HG02943 (cell line): Measurements from ENCODE around the gene APOBEC3F.
"Not testable (repeated sequence)": the region's sequence is repeated elsewhere in the genome, so short reads cannot be mapped to it uniquely, and the experiment has no call there.

ENCODE experiments used
- ATAC-seq: cut with Tn5 transposase; IDR thresholded peaks from one replicate; pipeline ENCODE4 v1.9.1; 2021; ENCODE audit warnings: mild to moderate bottlenecking, low read depth, moderate library complexity; ENCODE audit not compliant: unreplicated experiment

Gene APOBEC3F

DNA sequence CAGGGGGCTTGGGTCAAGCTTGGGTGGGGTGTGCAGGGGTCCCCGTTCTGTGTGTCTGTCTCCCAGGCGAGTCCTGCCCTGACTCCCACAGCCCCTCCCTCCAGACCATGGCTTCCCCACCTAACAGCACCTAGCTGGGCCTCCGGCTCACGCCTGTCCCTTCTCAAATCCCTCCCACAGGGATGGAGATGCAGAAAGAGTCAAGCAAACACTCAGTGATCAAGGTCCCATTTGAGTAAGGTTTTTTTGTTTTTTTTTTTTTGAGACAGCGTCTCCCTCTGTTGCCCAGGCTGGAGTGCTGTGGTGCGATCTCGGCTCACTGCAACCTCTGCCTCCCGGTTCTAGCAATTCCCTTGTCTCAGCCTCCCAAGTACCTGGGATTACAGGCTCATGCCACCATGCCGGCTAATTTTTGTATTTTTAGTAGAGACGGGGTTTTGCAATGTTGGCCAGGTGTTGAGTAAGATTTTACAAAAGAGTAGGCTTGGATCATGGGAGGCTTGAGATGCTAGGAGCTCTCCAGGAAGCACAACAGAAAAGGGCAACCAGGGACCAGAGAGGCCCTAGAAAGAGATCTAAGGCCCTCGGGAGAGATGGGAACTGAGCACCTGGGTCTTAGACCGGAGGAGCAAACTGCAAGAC, 14.0 kb upstream of the APOBEC3F start:
- no peak for ATAC-seq

DNA sequence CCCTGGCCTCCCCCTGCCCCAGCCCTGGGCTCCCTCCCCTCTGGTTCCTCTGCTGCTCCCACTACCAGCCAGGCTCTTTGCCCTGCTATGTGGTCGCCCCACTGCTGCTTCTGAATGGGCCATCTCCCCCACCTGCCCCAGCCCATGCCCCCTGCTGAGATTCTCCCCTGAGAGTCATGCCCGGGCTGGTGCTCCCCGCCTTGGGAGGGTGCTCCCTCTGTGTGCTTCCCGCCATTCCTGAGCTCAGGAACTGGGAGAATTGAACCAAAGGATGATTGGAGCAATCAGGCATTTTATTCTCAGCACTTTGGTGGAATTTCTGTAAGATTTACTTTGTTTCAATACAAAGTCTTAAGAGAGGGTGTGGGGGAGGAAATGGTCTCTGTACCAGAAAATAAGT, 12.9 kb upstream of the APOBEC3F start:
- ATAC-seq = no peak

DNA sequence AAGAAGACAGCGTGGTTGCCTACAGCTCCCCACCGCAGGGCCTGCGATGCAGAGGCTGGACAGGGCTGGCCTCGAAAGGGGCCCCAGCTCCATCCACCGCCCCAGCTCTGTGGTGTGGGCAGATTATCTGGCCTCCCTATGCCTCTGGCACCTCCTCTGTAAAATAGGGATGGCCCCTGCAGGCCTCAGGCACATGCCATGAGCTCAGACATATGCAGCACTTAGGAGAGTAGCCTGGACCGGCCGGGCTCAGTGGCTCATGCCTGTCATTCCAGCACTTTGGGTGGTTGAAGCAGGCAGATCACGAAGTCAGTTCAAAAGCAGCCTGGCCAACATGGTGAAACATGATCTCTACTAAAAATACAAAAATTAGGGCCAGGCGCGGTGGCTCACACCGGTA, 12.4 kb upstream of the APOBEC3F start:
- no peak for ATAC-seq

DNA sequence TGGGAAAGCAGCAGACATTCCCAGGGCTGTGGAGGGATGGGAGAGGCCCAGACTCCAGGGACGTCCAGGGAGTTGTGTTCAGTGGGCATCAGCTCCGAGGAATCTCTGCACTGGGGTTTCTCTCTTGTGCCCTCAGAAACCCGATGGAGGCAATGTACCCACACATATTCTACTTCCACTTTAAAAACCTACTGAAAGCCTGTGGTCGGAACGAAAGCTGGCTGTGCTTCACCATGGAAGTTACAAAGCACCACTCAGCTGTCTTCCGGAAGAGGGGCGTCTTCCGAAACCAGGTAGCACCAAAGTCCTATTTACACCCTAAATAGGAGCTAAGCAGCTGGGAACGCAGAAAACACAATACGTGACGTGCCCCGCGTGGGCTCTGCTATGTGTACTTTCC, 11.4 kb upstream of the APOBEC3F start:
- ATAC-seq = no peak

DNA sequence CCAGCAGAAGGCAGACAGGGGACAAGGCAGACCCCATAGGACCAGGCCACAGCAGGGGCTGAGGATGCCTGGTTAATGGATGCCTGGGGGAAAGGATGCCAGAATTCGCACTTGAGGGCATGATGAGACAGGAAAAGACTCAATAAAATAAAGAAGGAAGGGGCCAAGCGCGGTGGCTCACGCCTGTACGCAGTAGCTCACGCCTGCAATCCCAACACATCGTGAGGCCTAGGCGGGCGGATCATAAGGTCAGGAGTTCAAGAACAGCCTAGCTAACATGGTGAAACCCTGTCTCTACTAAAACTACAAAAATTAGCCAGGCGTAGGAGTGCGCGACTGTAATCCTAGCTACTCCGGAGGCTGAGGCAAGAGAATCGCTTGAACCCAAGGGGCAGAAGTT, 10.0 kb upstream of the APOBEC3F start:
- ATAC-seq = no peak

DNA sequence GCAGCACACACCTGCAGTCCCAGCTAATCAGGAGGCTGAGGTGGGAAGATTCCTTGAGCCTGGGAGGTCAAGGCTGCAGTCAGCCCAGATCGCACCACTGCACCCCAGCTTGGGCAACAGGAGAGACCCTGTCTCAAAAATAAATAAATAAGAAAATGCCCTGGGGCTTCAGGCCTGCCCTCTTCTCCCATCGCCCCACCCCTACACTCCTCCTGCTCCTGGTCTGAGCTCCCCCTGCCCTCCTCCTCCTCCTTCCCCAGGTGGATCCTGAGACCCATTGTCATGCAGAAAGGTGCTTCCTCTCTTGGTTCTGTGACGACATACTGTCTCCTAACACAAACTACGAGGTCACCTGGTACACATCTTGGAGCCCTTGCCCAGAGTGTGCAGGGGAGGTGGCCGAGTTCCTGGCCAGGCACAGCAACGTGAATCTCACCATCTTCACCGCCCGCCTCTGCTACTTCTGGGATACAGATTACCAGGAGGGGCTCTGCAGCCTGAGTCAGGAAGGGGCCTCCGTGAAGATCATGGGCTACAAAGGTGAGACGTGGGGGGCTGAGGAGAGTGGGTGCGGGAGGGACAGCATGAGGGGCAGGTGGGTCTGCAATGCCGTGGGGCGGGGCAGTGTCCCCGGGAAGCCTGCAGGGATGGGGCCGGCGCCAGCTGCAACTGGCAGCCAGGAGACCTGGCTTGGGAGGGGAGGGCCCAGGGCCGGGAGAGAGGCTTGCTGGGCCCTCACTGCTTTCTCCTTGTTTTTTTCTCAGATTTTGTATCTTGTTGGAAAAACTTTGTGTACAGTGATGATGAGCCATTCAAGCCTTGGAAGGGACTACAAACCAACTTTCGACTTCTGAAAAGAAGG, 9.0 kb upstream of the APOBEC3F start:
- ATAC-seq = not testable (repeated sequence)

DNA sequence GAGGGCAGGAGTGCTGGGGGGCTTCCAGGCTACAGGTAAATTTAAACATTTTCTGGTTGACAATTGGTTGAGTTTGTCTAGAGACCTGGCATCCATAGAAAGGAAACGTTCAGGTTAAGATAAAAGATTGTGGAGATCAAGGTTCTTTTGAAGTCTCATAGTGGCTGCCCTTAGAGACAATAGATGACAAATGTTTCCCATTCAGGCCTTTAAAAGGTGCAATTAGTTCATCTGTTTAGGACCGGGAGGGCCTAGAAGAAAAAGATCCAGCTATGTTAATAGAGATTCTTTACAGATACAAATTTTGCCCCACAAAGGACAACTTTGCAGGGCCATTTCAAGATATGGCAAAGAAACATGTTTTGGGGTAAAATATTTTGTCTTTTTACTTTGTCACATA, 3.6 kb upstream of the APOBEC3F start:
- not testable (repeated sequence) for ATAC-seq

DNA sequence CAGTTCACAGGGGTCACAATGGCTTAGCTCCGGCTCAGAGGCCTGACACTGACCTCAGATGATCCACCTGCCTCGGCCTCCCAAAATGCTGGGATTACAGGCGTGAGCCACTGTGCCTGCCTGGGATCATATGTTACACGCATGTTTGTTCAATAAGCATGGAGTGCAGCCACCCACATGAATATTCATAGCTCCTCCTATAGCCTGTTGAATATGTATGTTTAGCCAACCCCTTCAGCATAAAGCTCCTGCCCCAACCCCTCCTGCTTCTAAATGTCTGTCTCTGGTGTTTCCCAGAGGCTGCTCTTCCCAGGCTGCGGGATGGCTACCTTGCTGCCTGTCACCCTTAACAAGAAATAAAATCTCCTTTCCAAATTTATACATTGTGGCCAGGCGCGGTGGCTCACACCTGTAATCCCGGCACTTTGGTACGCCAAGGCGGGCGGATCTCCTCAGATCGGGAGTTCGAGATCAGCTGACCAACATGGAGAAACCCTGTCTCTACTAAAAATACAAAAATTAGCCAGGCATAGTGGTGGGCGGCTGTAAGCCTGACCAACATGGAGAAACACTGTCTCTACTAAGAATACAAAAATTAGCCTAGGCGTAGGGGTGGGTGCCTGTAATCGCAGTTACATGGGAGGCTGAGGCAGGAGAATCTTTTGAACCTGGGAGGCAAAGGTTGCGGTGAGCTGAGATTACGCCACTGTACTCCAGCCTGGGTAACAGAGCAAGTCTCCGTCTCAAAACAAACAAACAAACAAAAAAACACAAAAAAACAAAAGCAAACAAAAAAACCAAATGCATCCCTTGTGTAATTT, 1.1 kb upstream of the APOBEC3F start:
- no peak for ATAC-seq

DNA sequence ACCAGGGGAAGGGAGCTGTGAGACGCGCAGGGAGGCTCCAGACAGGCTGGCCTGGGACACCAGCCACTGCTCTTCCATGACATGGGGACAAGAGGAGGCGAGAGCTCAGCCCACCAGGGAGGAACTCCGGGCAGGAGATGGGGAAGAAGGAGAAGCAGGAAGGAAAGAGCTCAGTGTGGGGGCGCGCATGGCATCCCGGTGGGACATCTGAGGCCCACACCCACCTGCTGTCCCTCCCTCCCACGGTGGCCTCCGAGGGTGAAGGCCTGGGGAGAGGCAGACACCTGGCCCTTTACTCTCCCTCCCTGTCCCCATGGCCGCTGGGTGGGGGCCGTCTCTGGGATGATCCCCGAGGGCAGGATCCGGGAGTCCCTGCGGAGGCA, 518 bp upstream of the APOBEC3F start:
- peak; percentile 16 for ATAC-seq

DNA sequence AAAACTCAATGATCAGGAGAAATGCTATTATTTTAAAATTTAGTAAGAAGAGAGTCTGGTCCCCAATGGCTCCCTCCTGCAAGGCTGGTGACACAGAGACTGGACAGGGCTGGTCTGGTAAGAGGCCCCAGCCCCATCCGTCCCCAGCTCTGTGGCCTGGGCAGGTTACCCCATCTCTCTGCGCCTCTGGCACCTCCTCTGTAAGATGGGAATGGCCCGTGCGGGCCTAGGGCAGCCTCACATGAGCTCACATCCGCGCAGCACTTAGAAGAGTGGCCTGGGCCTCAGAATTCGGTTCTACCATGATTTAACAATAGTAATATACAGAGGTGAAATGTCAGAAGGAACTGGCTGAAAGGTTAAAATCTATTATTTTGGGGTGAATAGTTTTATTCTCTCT, 1.2 kb downstream of the APOBEC3F start:
- no peak for ATAC-seq

DNA sequence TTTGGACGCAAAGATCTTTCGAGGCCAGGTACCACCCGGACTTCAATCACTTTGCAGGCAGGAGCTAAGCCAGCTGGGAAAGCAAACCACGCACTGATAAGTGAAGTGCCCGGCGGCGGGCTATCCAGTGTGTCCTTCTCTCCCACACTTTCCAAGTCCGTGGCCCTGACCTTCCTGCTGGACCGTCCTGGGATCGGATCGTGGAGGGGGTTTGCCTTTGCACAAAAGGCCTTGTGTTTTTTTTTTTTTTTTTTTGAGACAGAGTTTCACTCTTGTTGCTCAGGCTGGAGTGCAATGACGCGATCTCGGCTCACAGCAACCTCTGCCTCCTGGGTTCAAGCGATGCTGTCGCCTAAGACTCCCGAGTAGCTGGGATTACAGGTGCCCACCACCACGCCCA, 2.4 kb downstream of the APOBEC3F start:
- not testable (repeated sequence) for ATAC-seq

DNA sequence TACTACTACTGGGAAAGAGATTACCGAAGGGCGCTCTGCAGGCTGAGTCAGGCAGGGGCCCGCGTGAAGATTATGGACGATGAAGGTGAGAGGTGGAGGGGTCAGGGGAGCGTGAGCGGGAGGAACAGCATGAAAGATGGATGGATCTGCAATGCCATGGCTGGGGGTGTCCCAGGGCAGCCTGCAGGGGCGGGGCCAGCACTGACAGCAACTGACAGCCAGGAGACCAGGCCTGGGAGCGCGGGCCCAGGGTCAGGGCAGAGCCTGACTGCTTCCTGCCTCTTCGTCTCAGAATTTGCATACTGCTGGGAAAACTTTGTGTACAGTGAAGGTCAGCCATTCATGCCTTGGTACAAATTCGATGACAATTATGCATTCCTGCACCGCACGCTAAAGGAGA, 4.5 kb downstream of the APOBEC3F start:
- not testable (repeated sequence) for ATAC-seq

DNA sequence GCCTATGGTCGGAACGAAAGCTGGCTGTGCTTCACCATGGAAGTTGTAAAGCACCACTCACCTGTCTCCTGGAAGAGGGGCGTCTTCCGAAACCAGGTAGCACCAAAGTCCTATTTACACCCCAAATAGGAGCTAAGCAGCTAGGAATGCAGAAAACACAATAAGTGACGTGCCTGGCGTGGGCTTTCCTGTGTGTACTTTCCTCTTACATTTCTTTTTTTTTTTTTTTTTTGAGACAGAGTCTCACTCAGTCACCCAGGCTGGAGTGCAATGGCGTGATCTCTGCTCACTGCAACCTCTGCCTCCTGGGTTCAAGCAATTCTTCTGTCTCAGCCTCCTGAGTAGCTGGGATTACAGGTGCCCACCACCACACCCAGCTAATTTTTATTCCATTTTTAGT, 8.8 kb downstream of the APOBEC3F start:
- ATAC-seq = not testable (repeated sequence)

DNA sequence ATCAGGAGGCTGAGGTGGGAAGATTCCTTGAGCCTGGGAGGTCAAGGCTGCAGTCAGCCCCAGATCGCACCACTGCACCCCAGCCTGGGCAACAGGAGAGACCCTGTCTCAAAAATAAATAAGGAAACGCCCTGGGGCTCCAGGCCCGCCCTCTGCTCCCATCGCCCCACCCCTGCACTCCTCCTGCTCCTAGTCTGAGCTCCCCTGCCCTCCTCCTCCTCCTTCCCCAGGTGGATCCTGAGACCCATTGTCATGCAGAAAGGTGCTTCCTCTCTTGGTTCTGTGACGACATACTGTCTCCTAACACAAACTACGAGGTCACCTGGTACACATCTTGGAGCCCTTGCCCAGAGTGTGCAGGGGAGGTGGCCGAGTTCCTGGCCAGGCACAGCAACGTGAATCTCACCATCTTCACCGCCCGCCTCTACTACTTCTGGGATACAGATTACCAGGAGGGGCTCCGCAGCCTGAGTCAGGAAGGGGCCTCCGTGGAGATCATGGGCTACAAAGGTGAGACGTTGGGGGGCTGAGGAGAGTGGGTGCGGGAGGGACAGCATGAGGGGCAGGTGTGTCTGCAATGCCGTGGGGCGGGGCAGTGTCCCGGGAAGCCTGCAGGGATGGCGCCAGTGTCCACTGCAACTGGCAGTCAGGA, 11.3 kb downstream of the APOBEC3F start:
- not testable (repeated sequence) for ATAC-seq

DNA sequence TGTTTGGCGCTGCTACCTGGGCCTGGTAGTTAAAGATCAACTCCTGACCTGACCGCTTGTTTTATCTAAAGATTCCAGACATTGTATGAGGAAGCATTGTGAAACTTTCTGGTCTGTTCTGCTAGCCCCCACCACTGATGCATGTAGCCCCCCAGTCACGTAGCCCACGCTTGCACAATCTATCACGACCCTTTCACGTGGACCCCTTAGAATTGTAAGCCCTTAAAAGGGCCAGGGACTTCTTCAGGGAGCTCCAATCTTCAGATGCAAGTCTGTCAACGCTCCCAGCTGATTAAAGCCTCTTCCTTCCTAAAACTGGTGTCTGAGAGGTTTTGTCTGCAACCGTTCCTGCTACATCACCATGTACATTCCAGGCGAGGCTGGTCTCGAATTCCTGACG, 15.0 kb downstream of the APOBEC3F start:
- ATAC-seq = no peak

DNA sequence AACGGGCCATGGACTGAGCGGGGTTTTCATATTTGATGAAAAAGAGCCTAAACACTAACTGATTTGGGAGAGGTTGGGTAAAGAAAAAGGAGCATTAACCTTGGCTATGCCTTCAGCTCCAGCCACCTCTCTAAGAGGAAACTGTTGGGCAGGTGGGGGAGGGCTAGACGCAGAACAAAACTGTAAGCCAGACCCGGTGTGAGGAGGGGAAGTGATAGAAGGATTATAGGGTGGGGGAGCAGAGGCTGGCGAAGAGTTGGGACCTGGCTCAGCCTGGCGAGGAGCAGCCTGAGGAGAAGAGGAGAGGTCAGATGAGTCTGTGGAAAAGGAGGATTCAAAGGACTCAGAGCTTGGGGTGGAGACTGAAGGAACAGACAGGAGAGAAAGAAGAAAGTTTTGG, 20.6 kb downstream of the APOBEC3F start:
- not testable (repeated sequence) for ATAC-seq

DNA sequence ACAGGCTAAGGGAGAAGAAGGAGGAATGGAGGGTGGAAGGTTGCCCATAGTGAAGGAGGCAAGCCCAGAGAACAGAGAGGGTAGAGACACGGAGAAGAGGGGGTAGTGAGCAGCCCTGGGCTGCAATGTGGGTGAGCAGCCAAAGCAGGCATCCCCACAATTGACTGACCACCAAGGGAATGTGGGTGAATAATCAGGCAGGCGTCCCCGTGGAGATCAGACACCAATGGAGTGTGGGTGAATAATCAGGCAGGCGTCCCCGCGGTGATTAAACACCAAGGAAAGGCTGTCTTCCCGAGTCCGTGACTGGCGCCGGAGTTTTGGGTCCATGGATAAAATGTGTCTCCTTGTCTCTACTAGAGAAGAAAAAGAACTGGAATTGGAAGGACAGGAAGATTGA, 21.3 kb downstream of the APOBEC3F start:
- ATAC-seq = not testable (repeated sequence)

DNA sequence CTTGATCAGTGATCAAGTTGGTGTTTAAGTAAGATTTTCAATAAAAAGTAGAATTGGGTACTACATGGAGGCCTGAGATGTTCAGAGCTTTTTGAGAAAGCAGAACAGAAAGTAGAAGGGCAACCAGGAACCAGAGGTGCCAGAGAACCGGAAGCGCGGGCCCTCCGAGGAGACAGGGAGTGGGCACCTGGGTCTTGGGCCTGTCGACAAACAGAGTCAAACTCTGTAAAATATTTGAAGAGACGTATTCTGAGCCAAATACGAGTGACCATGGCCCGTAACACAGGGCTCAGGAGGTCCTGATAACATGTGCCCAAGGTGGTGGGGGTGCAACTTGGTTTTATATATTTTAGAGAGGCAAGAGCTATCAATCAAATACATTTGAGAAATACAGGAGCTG, 23.2 kb downstream of the APOBEC3F start:
- not testable (repeated sequence) for ATAC-seq

DNA sequence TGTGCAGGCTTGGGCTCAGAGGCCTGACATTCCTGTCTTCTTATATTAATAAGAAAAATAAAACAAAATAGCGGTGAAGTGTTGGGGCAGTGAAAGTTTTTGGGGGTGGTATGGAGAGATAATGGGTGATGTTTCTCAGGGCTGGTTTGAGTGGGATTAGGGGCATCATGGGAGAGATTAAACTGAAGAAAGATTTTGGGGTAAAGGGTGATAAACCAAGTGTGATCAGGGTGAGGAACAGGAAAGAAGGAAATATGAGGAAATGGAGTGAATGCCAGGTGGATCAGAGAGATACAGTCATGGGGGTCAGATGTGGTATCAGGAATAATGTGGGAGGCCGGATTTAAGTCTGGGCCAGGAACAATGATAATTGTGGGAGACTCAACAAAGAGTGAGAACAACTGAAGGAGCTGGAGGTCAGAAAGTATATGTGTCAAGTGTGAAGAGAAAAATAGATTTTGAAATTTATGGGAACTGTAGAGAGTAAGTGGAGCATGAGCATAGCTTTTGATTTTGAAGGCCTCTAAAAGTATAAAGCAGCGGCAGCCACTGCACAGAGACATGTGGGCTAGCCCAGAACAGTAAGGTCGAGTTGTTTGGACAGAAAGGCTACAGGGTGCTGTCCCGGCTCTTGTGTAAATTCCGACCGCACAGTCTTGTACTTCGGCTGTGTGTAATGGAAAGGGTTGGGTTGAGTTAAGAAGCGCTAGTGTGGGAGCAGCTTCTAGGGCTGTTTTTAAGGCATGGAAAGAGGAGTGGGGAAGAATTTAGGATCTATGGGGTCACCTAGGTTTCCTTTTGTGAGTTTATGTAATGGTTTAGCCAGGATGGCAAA, 26.0 kb downstream of the APOBEC3F start:
- ATAC-seq = not testable (repeated sequence)
